Measurements from ENCODE around the gene KRT7.

The KRT7 gene

DNA sequence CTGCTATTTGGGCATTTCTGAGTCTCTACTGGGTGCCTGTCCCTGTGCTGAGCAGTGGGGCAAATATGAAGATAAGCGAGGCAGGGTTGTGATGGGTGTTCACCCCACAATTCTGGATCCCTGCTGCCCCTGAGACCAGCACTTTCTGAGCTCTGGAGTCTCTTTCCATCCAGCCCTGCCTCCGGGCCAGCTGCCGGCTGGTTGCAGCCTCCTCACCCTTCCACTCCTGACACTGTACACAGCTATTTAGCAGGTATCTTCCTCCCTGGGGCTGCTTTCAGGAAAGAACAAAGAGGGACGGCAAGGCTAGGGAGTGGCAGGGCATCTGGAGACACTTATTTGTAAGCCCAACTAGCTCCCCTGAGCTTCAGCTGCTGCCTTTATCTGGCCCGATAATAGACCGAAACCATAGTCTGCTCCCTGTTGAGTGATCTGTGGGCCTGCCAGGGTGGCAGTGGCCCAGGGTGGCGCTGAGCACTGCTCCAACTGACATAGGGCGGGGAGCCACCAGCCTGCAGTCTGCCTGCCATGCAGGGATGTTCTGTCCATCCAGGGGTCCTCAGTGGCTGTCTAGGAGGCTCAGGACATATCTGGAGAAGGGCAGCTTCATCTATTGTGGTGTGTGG, 33.6 kb upstream of the KRT7 start:
- no peak for DNase-seq (ENCODE audit: low read depth, low spot score)

DNA sequence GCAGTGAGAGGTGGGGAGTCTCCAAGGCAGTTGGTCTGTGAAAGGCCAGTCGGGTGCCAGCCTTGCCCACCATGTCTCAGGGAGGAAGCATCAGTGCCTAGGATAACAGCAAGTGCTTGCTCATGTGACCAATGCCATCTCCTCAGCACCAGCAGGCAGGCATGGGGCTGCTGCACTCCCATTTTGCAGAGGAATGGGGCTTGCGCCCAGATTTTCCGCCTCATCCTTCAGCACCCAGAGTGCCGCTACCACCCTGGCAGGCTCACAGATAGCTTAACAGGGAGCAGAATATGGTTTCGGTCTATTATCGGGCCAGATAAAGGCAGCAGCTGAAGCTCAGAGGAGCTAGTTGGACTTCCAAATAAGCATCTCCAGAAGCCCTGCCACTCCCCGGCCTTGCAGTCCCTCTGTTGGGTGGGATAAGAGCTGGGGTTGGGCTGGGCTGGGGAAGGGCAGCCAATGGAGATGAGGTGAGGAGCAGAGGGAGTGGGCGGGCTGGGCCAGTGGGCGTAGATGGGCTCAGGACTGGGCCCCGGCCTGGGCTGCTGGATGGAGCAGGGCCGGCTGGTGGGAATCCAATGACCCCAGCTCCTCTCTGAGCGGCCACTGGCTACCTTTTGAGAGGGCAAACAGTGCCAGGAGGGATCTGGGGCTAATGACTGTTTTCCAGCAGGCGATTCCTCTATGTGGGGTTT, 32.8 kb upstream of the KRT7 start:
- no peak for DNase-seq (ENCODE audit: low read depth, low spot score)

DNA sequence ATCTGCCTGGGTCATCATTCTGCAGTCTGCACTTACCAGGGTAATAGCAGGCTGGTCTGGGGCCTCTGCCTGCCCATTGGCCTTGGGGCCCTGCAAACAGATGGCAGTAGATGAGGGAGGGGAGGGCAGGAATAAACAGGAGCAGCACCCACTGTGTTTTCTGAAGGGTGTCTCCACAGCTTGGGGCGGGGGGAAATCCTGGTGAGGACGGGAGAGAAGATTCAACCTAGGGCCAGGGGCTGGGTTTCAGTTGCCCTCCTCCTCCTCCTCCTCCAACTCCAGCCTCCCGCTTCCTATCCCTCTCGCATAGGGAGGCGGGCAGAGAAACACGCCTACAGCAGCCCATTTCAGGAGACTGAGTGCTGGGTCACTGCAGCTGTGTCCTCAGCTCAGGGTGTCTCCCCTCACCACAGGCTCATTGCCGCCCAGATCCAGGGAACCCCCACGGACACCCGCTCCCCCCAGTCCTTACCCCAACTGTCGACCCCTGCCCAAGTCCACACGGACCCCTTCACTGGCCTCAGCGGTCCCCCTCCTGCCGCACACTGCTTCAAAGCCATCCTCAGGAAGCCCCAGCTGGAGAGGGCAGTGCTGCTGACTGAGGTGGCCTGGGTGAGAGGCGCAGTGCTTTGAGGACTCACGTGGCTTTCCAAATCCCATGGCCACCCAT, 32.1 kb upstream of the KRT7 start:
- no peak for DNase-seq (ENCODE audit: low read depth, low spot score)

DNA sequence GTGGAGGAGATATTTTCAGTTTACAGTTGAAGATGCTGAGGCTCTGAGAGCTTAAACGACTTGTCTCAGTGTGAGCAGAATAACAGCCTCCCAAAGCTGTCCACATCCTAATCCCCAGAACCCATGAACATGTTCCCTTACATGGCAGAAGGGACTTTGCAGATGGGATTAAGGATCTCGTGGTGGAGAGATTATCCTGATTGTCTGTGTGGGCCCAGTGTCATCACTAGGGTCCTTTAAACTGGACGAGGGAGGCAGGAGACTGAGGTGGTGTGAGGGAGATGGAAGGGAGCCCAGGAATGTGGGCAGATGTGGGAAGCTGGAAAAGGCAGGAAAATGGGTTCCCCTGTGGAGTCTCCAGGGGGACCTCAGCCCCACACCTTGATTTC, 31.6 kb upstream of the KRT7 start:
- DNase-seq (ENCODE audit: low read depth, low spot score), result no peak

DNA sequence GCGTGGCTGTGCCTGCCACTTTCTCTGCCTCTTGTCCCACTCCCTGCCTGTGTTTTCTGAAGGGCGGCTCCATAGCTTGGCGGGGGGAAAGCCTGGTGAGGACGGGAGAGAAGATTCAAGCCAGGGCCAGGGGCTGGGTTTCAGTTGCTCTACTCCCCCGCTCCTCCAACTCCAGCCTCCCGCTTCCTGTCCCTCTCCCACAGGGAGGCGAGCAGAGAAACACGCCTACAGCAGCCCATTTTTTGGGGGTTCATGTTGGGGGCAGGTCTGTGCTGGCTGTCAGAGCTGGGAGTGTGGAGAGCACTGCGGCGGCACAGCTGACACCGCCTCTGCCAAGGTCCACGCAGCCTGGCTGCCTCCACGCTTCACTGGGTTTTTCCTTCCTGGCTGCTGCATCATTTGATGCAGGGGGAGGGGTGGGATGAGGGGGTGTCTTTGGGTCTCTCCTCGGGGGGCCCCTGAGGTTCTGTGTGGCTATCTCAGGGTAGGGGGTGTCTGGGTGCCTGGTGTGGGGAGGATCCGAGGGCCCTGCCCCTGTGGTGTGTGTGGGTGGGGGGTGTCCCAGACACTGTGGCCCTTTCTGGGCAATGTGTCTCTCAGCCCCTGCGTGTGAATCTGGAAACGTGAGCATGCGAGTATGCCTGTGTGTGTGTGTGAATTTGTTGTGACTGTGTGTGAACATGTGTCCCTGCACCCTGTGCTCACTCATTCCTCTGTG, 30.5 kb upstream of the KRT7 start:
- DNase-seq (ENCODE audit: low read depth, low spot score), result no peak

DNA sequence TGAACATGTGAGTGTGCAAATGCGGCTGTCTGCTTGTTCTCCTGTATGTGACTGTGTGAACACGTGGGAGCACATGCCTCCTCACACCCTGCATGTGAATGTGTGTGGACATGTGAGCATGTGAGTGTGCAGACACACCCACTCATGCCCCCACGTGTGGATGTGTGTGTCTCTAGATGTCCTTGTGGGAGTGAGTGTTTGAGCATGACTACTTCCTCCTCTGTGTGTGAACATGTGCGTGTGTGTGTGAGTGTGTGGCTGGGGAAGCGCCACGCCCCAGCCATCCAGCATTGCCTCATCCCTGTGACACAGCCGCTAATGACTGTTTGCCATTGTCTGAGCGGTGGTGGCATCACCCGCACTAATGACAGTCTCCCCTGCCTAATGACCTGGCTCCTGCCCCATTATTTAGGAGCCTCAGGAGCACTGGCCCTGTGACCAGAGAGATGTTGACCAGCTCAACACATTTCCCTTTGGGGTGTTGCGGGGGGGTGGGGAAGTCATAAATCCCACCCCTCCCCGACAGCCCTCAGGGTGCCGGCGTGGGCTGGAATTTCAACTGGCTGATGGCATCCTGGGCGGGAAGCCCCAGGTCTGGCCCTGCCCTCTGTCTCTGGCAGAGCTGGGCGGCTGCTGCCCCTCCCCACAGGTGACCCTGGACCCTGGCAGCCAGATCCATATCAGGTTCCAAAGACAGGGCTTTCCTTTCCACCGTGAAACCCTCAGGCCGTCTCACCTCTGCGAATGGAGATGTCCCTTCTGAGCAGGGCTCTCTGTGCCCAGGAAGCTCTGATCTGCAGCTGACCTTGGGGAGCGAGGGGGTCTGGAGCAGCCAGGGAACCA, 29.7 kb upstream of the KRT7 start:
- DNase-seq (ENCODE audit: low read depth, low spot score), result peak; percentile 74

DNA sequence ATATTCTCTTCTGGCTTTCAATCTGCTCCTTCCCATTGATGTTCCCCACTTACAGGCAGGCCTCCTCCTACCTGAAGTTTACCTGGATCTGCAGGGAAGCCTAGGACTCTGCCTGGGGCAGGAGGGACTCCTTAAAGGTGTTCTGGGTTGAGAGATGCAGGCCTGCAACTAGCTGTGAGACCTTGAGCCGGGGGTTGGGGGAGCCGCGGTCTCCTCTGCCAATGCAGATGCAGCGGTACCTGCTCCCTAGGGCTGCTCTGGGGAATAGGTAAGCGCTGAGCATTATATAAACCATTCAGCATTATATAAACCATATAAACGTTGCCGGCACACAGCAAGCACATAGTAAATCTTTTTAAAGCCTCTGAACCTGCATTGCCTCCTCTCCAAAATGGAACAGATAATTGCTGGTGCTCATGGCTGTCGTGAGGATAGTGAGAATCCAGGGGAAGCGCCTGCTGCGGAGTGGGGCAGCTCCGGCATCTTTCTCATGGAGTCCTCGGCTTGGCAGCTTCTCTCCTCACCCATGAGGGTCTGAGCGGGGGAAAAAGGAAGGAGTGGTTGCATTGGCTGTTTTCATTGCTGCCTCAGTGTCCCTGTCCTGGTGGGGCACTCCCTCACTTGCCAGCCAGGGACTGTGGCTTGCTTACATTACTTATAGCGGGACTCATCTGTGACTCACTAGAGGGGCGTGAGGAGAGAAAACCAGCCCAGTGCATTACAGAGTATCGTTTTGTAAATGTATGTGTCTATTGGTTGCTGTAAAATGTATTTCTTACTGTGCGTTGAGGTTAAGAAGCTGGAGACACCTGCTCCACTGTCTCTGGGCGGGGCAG, 28.7 kb upstream of the KRT7 start:
- DNase-seq (ENCODE audit: low read depth, low spot score), result no peak

DNA sequence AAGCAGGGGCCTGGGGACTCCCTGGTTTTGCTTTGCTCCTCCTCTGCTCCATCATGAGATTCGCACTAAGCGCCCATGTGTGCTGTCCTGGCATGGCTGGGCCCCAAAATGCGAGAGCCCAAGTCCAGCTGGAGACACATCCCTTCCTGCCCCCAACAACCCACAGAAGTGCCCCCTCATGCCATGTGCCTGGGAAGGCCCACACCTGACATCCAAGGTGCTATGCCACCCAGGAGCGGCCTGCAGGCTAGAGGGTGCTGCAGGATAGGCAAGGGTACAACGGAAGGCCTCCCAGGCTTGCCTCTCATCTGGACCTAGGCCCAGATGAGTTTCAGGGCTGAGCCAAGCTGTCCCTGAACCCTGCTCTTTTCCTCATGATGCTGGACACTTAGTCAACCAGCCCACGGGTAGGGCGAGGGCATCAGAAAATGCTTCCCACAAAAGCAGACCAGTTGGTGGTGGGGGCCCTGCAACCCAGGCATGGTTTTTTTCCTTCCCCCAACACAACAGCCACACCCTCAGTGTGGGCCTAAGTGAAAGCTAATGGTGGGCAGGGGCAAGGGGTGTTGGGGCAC, 28.0 kb upstream of the KRT7 start:
- no peak for DNase-seq (ENCODE audit: low read depth, low spot score)

DNA sequence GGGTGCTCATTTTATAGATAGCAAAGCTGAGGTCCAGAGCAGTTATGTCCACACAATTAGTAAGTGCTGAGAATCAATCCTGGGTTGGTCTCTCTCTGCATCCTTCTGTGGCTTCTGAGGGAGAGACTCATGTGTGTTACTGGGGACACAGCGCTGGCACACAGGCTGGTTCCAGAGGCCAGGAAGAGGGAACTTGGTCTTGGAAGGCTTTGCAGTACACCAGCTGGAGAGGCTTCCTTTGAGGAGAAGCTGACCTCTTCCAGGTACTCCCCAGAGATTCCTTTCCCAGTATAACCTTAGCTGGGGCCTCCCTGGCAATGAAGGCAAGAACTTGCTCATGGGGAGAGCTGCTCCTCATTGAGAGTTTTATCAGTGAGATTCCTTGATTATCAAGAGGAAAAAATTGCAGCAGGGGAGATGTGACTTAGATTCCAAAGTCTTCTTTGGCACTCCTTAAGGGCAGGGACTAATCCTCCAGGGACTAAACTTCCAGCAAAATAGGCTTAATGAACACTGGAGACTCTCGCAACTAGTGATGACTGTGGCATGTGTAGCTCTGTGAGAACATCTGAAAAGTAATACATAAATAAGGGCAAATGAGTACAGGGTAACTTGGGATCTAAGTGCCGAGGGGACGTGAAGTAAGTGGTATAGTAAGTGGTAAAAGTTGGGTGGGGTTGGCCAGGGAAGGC, 27.3 kb upstream of the KRT7 start:
- DNase-seq (ENCODE audit: low read depth, low spot score), result no peak

DNA sequence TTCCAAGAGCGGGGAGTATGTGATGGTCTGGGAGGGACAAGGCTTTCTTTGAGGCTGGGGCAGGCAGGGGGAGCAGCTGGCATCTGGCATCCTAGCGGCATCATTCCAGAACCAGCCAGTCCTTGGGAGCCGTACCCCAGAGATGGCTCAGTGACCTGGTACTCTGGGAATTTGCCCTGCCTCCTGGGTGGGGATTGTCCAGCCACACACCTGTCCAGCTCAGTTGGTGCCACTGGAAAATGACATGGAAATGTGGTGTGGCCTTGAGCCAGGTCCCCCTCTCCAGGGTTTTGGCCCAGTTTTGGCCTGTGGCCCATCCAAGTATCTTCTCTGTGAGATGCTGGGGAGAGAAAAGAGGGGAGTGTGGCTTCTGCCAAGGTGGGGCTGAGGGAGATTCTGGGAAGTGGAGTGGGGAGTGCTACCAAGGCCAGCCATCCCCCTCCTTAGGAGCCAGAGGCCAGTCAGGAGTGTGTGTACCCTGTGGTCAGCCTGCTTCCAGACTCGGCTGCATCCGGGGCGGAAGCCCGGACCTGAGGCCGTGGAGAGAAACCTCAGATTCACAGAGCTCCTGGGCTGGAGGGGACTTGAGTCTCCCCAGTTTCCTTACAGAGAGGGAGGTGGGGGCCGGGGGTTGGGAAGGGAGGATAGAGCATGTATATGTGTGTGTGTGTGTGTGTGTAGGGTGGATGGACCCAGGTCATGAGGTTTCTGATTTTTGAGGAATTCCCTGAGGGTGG, 26.6 kb upstream of the KRT7 start:
- no peak for DNase-seq (ENCODE audit: low read depth, low spot score)

DNA sequence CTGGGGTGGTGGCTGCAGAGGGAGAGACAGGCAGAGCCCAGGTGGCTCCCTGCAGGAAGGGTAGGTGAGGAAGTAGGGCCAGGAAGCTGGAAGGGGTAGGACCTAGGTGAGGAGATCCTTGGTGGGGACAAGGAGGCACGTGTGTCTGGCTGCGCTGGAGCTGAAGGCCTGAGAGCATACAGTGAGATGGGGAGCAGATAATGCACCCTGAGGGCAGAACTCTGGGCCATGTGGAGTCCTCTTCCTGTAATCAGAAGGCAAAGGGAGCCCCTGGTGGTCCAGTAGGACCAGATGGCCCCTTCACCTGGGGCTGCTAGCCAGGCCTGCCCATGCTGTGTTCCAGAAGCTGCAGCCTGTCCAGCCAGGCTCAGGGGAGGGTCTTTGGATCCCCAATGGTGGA, 25.9 kb upstream of the KRT7 start:
- DNase-seq (ENCODE audit: low read depth, low spot score), result no peak

DNA sequence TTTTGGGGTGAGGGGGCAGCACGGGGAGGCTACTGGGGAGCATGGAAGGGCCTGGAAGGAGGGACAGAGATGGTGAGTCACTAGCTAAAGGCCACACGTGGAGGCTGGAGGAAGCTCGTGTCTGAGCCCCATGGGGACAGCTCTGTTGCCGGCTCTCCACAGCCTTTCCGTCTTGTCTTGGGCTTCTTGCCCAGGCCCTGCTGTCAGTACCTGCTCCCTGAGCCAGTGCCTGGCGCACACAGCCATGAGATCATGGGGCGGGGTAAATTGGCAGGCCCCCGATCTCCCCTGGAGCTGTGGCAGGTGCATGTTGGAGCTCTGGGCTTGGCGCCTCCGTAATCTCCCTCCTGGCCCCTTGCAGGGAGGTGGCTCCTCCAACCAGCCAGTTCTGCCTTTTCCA, 25.1 kb upstream of the KRT7 start:
- peak; percentile 58 for DNase-seq (ENCODE audit: low read depth, low spot score)

DNA sequence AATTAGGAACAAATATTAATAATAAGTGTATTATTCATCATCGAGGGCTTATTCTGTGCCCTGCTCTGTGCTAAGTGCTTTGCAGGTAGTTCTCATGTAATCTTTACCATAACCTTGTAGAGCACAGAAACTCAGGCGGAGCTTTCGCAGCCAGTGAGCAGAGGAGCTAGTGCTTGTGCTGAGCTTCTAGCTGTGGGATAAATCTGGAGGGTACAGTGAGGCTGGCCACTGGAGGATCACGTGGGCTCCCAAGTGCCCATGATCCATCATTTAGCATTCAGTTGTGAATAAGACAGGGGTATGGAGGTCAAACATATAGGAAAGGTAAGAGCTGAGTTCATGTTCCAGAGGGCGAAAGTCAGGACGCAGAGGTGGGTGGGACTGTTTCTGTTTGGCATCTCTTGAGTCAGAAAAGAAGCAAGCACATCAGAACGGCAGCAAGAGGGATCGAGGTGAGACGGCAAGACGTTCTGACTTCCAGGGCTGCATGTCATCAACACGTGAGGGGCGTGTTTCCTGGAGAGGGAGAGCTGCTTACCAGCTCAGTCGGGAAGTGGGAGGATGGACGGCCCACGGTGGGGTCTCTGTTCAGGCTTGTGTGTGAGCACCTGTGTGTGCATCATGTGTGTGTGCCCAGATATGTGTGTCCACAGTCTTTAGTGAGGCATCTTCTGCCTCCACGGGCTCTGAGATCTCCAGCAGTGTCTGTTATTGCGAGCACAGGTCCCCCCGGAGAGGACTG, 24.4 kb upstream of the KRT7 start:
- DNase-seq (ENCODE audit: low read depth, low spot score), result no peak

DNA sequence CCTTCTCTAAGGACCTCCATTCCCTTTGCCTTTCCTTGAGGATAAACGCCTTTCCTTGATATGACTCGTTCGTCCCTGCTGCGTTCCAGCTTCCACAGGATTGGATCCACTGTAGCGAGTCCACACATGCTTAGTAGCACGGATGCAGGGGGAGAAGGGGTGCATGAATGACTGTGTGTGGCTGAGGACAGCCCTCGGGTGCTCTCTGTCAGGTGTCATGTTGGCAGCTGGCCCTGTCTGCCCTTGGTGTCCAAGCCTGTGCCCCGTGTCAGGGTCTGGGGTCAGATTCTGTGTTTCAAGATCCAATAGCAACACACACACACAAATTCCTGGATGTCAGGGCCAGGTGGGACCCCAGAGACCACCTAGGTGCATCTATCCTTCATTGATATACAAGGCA, 23.7 kb upstream of the KRT7 start:
- DNase-seq (ENCODE audit: low read depth, low spot score), result no peak

DNA sequence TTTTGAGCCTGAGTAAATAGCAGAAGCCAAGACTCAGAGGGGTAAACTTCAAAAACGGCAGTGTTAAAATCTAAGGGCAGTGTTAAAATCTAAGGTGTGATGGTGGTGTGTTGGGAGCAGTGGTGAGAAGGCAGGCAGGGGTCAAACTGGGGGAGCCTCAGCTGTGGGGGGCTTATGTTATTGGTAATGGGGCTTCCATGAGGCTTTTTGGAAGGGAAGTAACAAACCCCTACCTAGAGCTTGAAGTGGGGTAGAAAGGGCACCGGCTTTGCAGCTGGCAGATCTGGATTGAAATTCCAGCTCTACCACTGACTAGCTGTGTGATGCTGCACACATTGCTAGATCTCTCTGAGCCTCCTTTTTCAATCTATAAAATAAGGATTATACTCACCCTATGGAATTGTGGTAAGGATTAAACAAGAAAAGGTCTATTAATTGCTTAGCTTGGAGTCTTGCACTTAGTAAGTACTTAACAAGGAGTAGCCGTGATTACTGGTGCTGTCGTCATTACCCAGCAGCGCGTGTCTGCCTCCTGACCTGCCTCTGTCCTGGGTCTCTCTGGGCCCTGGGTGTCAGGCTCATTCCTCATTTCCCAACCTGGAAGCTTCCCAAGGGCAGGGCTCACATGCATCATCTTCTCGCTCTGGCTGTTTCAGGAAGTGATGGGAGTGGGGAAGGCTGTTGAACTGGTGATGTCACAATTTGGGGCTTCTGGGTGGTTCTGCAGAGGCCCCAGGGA, 22.7 kb upstream of the KRT7 start:
- DNase-seq (ENCODE audit: low read depth, low spot score), result no peak

DNA sequence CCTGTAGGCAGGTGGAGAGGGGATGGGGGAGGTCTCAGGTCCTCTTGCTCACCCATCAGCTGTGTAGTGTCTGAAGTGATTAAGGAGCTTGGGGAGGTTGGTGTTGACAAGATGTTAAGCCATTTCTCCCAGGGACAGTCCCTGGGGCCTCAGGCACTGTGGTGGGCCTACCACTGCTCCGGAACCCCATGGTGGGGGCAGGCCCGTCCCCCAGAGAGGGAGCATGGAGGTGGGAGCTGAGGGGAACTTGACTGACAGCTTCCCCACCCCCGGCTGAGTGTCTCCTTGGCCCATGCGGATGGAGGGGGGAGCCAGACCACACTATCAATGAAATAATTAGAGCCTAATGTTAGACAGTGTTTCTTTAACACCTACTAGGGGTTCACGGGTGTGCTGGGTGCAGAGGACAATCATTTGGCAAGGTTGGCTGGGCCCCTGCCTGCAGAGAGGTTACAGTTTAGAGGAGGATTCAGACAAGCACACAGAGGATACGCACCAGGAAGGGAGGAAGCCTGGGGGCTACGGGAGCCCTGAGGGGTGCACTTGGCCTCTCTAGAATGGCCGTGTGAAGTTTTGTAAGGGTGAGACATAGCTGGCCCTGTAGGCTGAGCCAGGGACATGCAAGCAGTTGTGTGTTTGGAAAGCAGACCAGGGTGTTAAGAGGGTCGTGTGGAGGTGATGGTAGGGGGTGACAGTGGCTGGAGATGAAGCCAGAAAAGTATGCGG, 22.0 kb upstream of the KRT7 start:
- no peak for DNase-seq (ENCODE audit: low read depth, low spot score)
